Measurements from ENCODE around the gene TMEM53. TPM values are rescaled to one million over a fixed set of nuclear protein-coding genes. Genes with fewer than 3 reads are reported as not detected.

The TMEM53 gene
- total RNA-seq, 1 experiment from 2014 or later, result 6.2 TPM

DNA sequence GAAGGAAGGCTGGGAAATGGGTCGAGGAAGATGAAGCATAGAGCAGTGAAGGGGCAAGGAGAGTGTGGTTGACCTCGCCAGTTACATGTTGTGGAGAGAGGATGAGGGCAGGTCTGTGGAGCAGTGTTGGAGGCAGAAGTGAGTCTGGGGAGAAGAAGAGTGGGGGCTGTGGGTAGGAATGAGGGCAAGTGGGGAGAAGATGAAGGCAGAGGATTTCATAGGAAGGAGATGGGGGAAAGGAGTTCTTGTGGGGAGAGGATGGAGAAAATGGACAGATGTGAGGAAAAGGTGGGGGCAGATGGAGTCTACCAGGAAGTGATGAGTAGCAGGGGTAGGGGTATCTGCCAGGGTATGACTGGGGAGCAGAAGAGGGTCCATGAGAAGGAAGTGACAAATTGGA, 3.8 kb upstream of the TMEM53 start:
- Histone ChIP-seq H3K4me1 (ENCODE audit: insufficient read depth, low read length) (peaks cover 15% of the 10 kb centered on the region), H4K5ac (ENCODE audit: insufficient read length, low read depth, low read length) (no peak overlapping the region), H3K18ac (ENCODE audit: insufficient read length, low read depth, low read length) (no peak overlapping the region), H2AK5ac (ENCODE audit: insufficient read length, low read length) (no peak overlapping the region), H2BK15ac (ENCODE audit: low read depth, low read length) (no peak overlapping the region), H3K56ac (ENCODE audit: insufficient read length, low read depth, low read length) (no peak overlapping the region), H2BK20ac (ENCODE audit: low read depth, low read length, poor library complexity, severe bottlenecking) (no peak overlapping the region), H3K27me3 (ENCODE audit: insufficient read depth, low read length) (no peaks in the 10 kb centered on the region), H4K91ac (ENCODE audit: insufficient read length, low read depth, low read length) (no peak overlapping the region), H4K20me1 (ENCODE audit: control insufficient read depth, insufficient read depth, insufficient read length) (no peaks in the 10 kb centered on the region), H3K9ac (ENCODE audit: extremely low read depth, insufficient read length, low read length) (no peak overlapping the region), H2BK120ac (ENCODE audit: low read depth, low read length, poor library complexity, severe bottlenecking) (no peak overlapping the region), H3K4ac (ENCODE audit: low read depth, low read length) (no peak overlapping the region), H2BK5ac (ENCODE audit: insufficient read length, low read length) (no peak overlapping the region), H3K14ac (ENCODE audit: insufficient read depth, low read length) (no peak overlapping the region), H3K79me1 (ENCODE audit: insufficient read depth, low read depth, low read length, poor library complexity, severe bottlenecking) (no peaks in the 10 kb centered on the region), H2BK12ac (ENCODE audit: insufficient read length, low read depth, low read length) (no peak overlapping the region), H3K4me2 (ENCODE audit: insufficient read depth, insufficient read length, low read length) (no peak overlapping the region), H3K27ac (ENCODE audit: insufficient read length, low read depth, low read length) (no peak overlapping the region), H3K23me2 (ENCODE audit: insufficient read length, low read depth, low read length, poor library complexity, severe bottlenecking) (no peaks in the 10 kb centered on the region), H3K79me2 (ENCODE audit: insufficient read depth, low read length) (no peaks in the 10 kb centered on the region), H3T11ph (ENCODE audit: low read length) (no peak overlapping the region), H3K23ac (ENCODE audit: insufficient read length, low read depth, low read length) (no peak overlapping the region), H3K9me3 (ENCODE audit: control insufficient read depth, low read depth, low read length) (no peaks in the 10 kb centered on the region), H4K8ac (replicated peaks; ENCODE audit: insufficient read length, low read depth, low read length) (no peak overlapping the region), H2AFZ (ENCODE audit: low read length) (no peak overlapping the region)
- no peak overlapping the region for H3K4me3 Mint-ChIP-seq
- no peaks in the 10 kb centered on the region; the same call in 1 of the 2 replicates for H3K27me3 Mint-ChIP-seq (ENCODE audit: low read depth)
- peaks cover 0 to 7% (median 0%) of the 10 kb centered on the region in 3 experiments; a peak in 3 of 7 replicates for H3K36me3 Mint-ChIP-seq (ENCODE audit: insufficient read depth in 1 of 3, low read depth in 3 of 3)
- WGBS (ENCODE audit: extremely low coverage, insufficient read length, low lambda C conversion rate), result no CpG with 5 or more reads among the region's 2 CpGs
- TF ChIP-seq, protein P1, sequence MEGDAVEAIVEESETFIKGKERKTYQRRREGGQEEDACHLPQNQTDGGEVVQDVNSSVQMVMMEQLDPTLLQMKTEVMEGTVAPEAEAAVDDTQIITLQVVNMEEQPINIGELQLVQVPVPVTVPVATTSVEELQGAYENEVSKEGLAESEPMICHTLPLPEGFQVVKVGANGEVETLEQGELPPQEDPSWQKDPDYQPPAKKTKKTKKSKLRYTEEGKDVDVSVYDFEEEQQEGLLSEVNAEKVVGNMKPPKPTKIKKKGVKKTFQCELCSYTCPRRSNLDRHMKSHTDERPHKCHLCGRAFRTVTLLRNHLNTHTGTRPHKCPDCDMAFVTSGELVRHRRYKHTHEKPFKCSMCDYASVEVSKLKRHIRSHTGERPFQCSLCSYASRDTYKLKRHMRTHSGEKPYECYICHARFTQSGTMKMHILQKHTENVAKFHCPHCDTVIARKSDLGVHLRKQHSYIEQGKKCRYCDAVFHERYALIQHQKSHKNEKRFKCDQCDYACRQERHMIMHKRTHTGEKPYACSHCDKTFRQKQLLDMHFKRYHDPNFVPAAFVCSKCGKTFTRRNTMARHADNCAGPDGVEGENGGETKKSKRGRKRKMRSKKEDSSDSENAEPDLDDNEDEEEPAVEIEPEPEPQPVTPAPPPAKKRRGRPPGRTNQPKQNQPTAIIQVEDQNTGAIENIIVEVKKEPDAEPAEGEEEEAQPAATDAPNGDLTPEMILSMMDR (conservative IDR thresholded peaks at IDR 0.05), result no peak
- peaks cover 25 to 27% of the 10 kb centered on the region in 2 experiments for H3K4me1 Mint-ChIP-seq
- DNase-seq, result no peak
- H3K27ac Mint-ChIP-seq, result no peak overlapping the region
- H3K9me3 Mint-ChIP-seq, result no peaks in the 10 kb centered on the region; a peak in 1 of 5 replicates
